DMS 273 (cell line): ENCODE data around the gene ZMIZ1.

Experiments used
- DNase-seq: peaks from one replicate; lab custom pipeline; 2025; ENCODE audit not compliant: unreplicated experiment; lab: John Stamatoyannopoulos, UW

The ZMIZ1 gene

GRCh38 chr10:79224263-79224949 is 155.6 kb downstream of the ZMIZ1 start:
- DNase-seq = no peak

GRCh38 chr10:79224992-79225391 is 156.2 kb downstream of the ZMIZ1 start:
- no peak for DNase-seq

- DNase-seq = no peak
Observed at GRCh38 chr10:79226391-79227245, 157.9 kb downstream of the ZMIZ1 start.

GRCh38 chr10:79229071-79229541 is 160.3 kb downstream of the ZMIZ1 start:
- peak; percentile 78 for DNase-seq

GRCh38 chr10:79229830-79230327 is 161.1 kb downstream of the ZMIZ1 start:
- no peak for DNase-seq

GRCh38 chr10:79230328-79230830 is 161.6 kb downstream of the ZMIZ1 start:
- DNase-seq = peak; percentile 53

GRCh38 chr10:79230850-79231249 is 162.1 kb downstream of the ZMIZ1 start:
- no peak for DNase-seq

GRCh38 chr10:79231908-79232307 is 163.1 kb downstream of the ZMIZ1 start:
- DNase-seq = no peak

GRCh38 chr10:79232864-79233263 is 164.1 kb downstream of the ZMIZ1 start:
- DNase-seq = no peak

GRCh38 chr10:79234391-79235315 is 165.9 kb downstream of the ZMIZ1 start:
- DNase-seq = no peak

- no peak for DNase-seq
Observed at GRCh38 chr10:79235765-79236432, 167.1 kb downstream of the ZMIZ1 start.

- no peak for DNase-seq
Observed at GRCh38 chr10:79236433-79236765, 167.6 kb downstream of the ZMIZ1 start.

GRCh38 chr10:79237454-79238157 is 168.8 kb downstream of the ZMIZ1 start:
- no peak for DNase-seq

- no peak for DNase-seq
Observed at GRCh38 chr10:79238158-79238520, 169.4 kb downstream of the ZMIZ1 start.

- DNase-seq = no peak
Observed at GRCh38 chr10:79238606-79239005, 169.8 kb downstream of the ZMIZ1 start.

- DNase-seq = no peak
Observed at GRCh38 chr10:79239275-79239779, 170.6 kb downstream of the ZMIZ1 start.

GRCh38 chr10:79239924-79240581 is 171.3 kb downstream of the ZMIZ1 start:
- no peak for DNase-seq

- DNase-seq = no peak
Observed at GRCh38 chr10:79241629-79241989, 172.8 kb downstream of the ZMIZ1 start.

- peak; percentile 70 for DNase-seq
Observed at GRCh38 chr10:79241990-79242619, 173.3 kb downstream of the ZMIZ1 start.
